Heart right ventricle (tissue), 16 donors: ENCODE results near the gene INPP5D. TPM values are rescaled to one million over a fixed set of nuclear protein-coding genes. Genes with fewer than 3 reads are reported as not detected.
A peak's percentile ranks its signal among the peaks of the same experiment; 100 is the strongest.

Experiments
- ATAC-seq, 8 donors: fragments of 200-7000 bp; cut with Tn5 transposase; one replicate each; pipeline ENCODE4 v1.9.1; 2020; ENCODE audit warnings: mild to moderate bottlenecking in 8 of 8, moderate library complexity in 8 of 8, moderate number of reproducible peaks in 1 of 8
- DNase-seq, 2 donors: peaks; one replicate each; pipeline ENCODE4 v3.0.0-alpha.2; 2020
- H3K27ac ChIP-seq, 10 donors: fragments of 200-600 bp; sonication (generic) in 2 of 10; one replicate each; pipeline versions ENCODE4 v1.5.0 to v1.8.0; 2020 to 2022; ENCODE audit warnings: mild to moderate bottlenecking in 3 of 10
- H3K27me3 ChIP-seq, 7 donors: fragments of 200-600 bp; one replicate each; pipeline ENCODE4 v1.8.0; 2021 to 2022; ENCODE audit warnings: mild to moderate bottlenecking in 2 of 7
- H3K36me3 ChIP-seq, 9 donors: fragments of 200-600 bp; sonication (generic) in 1 of 9; one replicate each; pipeline versions ENCODE4 v1.5.0 to v1.8.0; 2020 to 2022; ENCODE audit warnings: mild to moderate bottlenecking in 2 of 9
- H3K4me1 ChIP-seq, 9 donors: fragments of 200-600 bp; sonication (generic) in 1 of 9; one replicate each; pipeline versions ENCODE4 v1.5.0 to v1.8.0; 2020 to 2022; ENCODE audit warnings: mild to moderate bottlenecking in 4 of 9
- H3K4me3 ChIP-seq, 10 donors: fragments of 200-600 bp; sonication (generic) in 2 of 10; one replicate each; pipeline versions ENCODE4 v1.5.0 to v1.8.0; 2020 to 2022; ENCODE audit warnings: mild to moderate bottlenecking in 7 of 10, moderate library complexity in 2 of 10
- H3K9me3 ChIP-seq, 11 donors: fragments of 200-600 bp in 10 of 11; sonication (generic) in 2 of 11; one replicate each; pipeline versions ENCODE4 v1.5.0 to v1.8.0; 2013 to 2022; ENCODE audit warnings: mild to moderate bottlenecking in 2 of 11, control low read depth in 1 of 11, moderate library complexity in 1 of 11
- CTCF ChIP-seq, 9 donors: fragments of 200-600 bp; sonication (generic) in 2 of 9; IDR thresholded peaks; one replicate each; pipeline versions ENCODE4 v1.5.0 to v1.8.0; 2021 to 2022; ENCODE audit warnings: antibody characterized with exemption in 9 of 9, mild to moderate bottlenecking in 5 of 9, moderate library complexity in 1 of 9
- WGBS, 2 donors: extraction: QIAGEN DNeasy Blood & Tissue Kit; methylation state at CpG; one replicate each; pipeline ENCODE4 v1.1.7; 2013; ENCODE audit warnings: inconsistent platforms in 1 of 2; 5-methylcytosine and 5-hydroxymethylcytosine counted together
- intact Hi-C, 10 donors: fragments of 100-400 bp; cut with DNase I; formaldehyde crosslinking; loops; one replicate each; pipeline versions ENCODE4 v1.11.1 to v1.14.2; 2022
- polyA plus RNA-seq, 2 donors: library from polyadenylated mRNA; stranded (reverse); fragments of 200-250 nt; gene quantifications; one replicate each; pipeline ENCODE4 v1.2.3, GENCODE V29; 2013
- total RNA-seq, 10 donors: library from RNA; stranded (reverse); fragmentation: NEBNext Ultra II Directional in 3 of 10; extraction: Animal tissue kit (Norgen Biotek cat#: 25700) in 3 of 10; gene quantifications; one replicate each; pipeline versions ENCODE4 v1.2.1 to v1.2.4, GENCODE V29; 2021 to 2023
- donor health status: Arrhythmogenic right ventricular cardiomyopathy.
- donor health status: ischemic (EF 13 %, LVEDD 7.1; RV severe dilation, severe dysfunction).
- donor health status: healthy with polysubstance abuse.
- donor health status: DM: no; HTN: yes; CAD: no.
- donor health status: DM: no; HTN: no; CAD: no.
- donor health status: ischemic (EF 25% LVEDD 6.9; RV normal size, moderate dysfunction).
- donor health status: ischemic (EF 25% LVEDD 5.7; RV mildly dilated, moderate dysfunction).
- donor health status: healthy.
- donor health status: DM: yes; HTN: yes; CAD: no.
- donor health status: Ischemic cardiomyopathy.
- donor health status: ischemic (EF 35%, LVEDD 5.7; RV mildly dilated, moderate dysfunction).
- donor health status: nonischemic (EF 11% LVEDD 7.7; RV severe dilation, severe dysfunction).
- donor health status: DM: yes; HTN: yes; CAD: no.
- donor health status: PGD.
- donor health status: ischemic (EF 29% LVEDD 5.4; RV normal size, mild dysfunction).
- donor health status: nonischemic (EF 23%, LVEDD 6.1; RV moderate dilation, normal function).

INPP5D gene
- total and polyA plus RNA-seq, 12 donors: 2.9 to 17.2 (median 5.7) TPM

- Histone ChIP-seq H3K9me3 (peaks cover 0 to 20% (median 0%) of the 10 kb centered on the region in 11 donors), H3K4me1 (peaks cover 0 to 83% (median 5%) of the 10 kb centered on the region in 9 donors), H3K4me3 (no peak overlapping the region), H3K27me3 (no peaks in the 10 kb centered on the region), H3K36me3 (peaks cover 0 to 47% (median 0%) of the 10 kb centered on the region in 9 donors), H3K27ac (no peak overlapping the region)
- WGBS, 2 donors: 62 to 65% methylated on average over 9 of the region's 9 CpGs
- ATAC-seq: peak in 1 of 8 donors; percentile 32
- DNase-seq: no peak
- TF ChIP-seq CTCF (IDR thresholded peaks at IDR 0.05): no peak
- intact Hi-C loops: no loop called here
These were observed 8.7 kb downstream of the INPP5D start for GRCh38 chr2:233068762-233069418.

GRCh38 chr2:233072838-233073237 lies 12.7 kb downstream of the INPP5D start:
- 75 to 85% methylated on average over 4 of the region's 4 CpGs for WGBS, 2 donors
- no peak overlapping the region for H3K27ac ChIP-seq
- ATAC-seq: no peak
- H3K36me3 ChIP-seq: peaks cover 0 to 36% (median 0%) of the 10 kb centered on the region in 9 donors
- intact Hi-C loops: no loop called here
- peaks cover 0 to 84% (median 21%) of the 10 kb centered on the region in 9 donors for H3K4me1 ChIP-seq
- TF ChIP-seq CTCF (IDR thresholded peaks at IDR 0.05): no peak
- DNase-seq: no peak
- H3K9me3 ChIP-seq: peaks cover 0 to 20% (median 0%) of the 10 kb centered on the region in 11 donors
- H3K4me3 ChIP-seq: no peak overlapping the region
- peaks cover 0 to 16% (median 0%) of the 10 kb centered on the region in 7 donors for H3K27me3 ChIP-seq

GRCh38 chr2:233074106-233074505 lies 14.0 kb downstream of the INPP5D start:
- H3K4me3 ChIP-seq: no peak overlapping the region
- H3K4me1 ChIP-seq: peaks cover 0 to 84% (median 26%) of the 10 kb centered on the region in 9 donors
- H3K27me3 ChIP-seq: peaks cover 0 to 19% (median 0%) of the 10 kb centered on the region in 7 donors
- intact Hi-C loops: no loop called here
- DNase-seq: no peak
- ATAC-seq: no peak
- no peak for TF ChIP-seq CTCF (IDR thresholded peaks at IDR 0.05)
- peaks cover 0 to 32% (median 0%) of the 10 kb centered on the region in 9 donors for H3K36me3 ChIP-seq
- 63 to 71% methylated on average over 7 of the region's 7 CpGs for WGBS, 2 donors
- peaks cover 0 to 20% (median 0%) of the 10 kb centered on the region in 11 donors for H3K9me3 ChIP-seq
- no peak overlapping the region for H3K27ac ChIP-seq

DNA sequence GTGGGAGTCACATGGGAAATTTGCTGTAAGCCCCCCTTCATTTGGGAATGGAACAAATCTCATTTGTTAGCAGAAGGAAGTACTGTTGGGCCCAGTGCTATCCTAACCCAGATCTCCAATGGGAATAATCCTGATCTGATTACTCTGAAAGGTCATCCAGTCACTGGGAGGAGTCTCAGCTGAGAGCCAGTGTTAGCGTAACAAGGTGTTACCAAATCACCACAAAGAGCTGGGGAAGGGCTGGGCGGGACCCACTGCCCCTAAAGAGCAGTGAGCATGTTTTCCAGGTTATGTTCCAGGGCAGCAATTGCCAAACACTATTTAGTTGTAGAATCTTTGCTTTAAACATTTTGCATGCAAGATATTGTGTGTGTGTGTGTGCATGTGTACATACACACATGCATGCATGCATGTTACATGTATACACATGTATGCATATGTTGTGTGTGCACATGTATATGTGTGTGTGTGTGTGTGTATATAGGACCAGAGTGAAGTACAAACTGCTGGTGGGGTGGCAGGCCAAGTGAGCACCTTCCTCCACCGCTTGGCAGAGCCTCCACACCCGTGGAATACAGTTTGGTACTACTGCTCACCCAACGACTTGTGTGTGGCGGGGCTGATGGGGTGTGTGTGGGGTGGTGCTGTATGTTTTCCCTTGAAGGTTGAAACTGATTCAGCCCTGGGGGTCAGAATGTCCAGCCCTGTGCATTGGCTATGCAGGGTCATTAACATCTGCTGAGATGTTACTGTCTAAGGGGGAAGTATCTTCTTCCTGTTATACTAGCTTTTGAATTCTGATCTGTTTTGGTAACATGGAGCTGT lies 15.2 kb downstream of the INPP5D start:
- ATAC-seq: peak in 6 of 8 donors; percentile 29 to 50 (median 42)

More for the DNA sequence above, 15.2 kb downstream of the INPP5D start:
- 70 to 79% methylated on average over 6 of the region's 6 CpGs for WGBS, 2 donors
- no peak for DNase-seq
- peaks cover 0 to 84% (median 35%) of the 10 kb centered on the region in 9 donors for H3K4me1 ChIP-seq
- peaks cover 0 to 44% (median 0%) of the 10 kb centered on the region in 9 donors for H3K36me3 ChIP-seq
- TF ChIP-seq CTCF (IDR thresholded peaks at IDR 0.05): no peak
- peaks cover 0 to 19% (median 0%) of the 10 kb centered on the region in 7 donors for H3K27me3 ChIP-seq
- H3K27ac ChIP-seq: peak overlapping the region in 2 of 10 donors; percentile 53 to 80
- intact Hi-C loops: no loop called here
- peaks cover 0 to 20% (median 0%) of the 10 kb centered on the region in 11 donors for H3K9me3 ChIP-seq
- no peak overlapping the region for H3K4me3 ChIP-seq
